ENCODE data around the gene HOXB6. TPM values are rescaled to one million over a fixed set of nuclear protein-coding genes. Genes with fewer than 3 reads are reported as not detected.

Gene HOXB6
- polyA plus RNA-seq, 4 donors, result 0.45 to 17.5 (median 4.0) TPM

GRCh38 chr17:48630925-48631692 is 26.3 kb upstream of the HOXB6 start:
- peaks cover 9 to 100% (median 72%) of the 10 kb centered on the region in 3 donors for H3K27me3 ChIP-seq (ENCODE audit: control insufficient read depth in 3 of 3, insufficient read depth in 3 of 3, low read length in 3 of 3)
- H3K4me3 ChIP-seq (ENCODE audit: low read depth in 1 of 3, low read length in 3 of 3), result no peak overlapping the region
- DNase-seq, result peak in 1 of 2 donors; percentile 72
- H3K27ac ChIP-seq (ENCODE audit: low read depth in 1 of 3, low read length in 2 of 3), result no peak overlapping the region
- no peak for FAIRE-seq
- H3K36me3 ChIP-seq (ENCODE audit: control insufficient read depth in 3 of 3, insufficient read depth in 2 of 3, low read depth in 1 of 3, low read length in 3 of 3), result no peaks in the 10 kb centered on the region
- H3K9me3 ChIP-seq (ENCODE audit: control insufficient read depth in 2 of 2, insufficient read depth in 1 of 2, low read depth in 1 of 2, low read length in 1 of 2), result no peaks in the 10 kb centered on the region
- WGBS, 3 donors, result 14 to 33% (median 22%) methylated on average over 15 of the region's 15 CpGs
- H3K4me1 ChIP-seq (ENCODE audit: control insufficient read depth in 3 of 3, insufficient read depth in 2 of 3, low read depth in 1 of 3, low read length in 2 of 3), result peaks cover 0 to 32% (median 2%) of the 10 kb centered on the region in 3 donors

GRCh38 chr17:48630009-48630924 is 25.5 kb upstream of the HOXB6 start:
- H3K27ac ChIP-seq (ENCODE audit: low read depth in 1 of 3, low read length in 2 of 3), result no peak overlapping the region
- H3K4me1 ChIP-seq (ENCODE audit: control insufficient read depth in 3 of 3, insufficient read depth in 2 of 3, low read depth in 1 of 3, low read length in 2 of 3), result peaks cover 0 to 35% (median 2%) of the 10 kb centered on the region in 3 donors
- no peak for DNase-seq
- FAIRE-seq, result no peak
- WGBS, 3 donors, result 31 to 41% (median 38%) methylated on average over 15 of the region's 15 CpGs
- peaks cover 9 to 99% (median 69%) of the 10 kb centered on the region in 3 donors for H3K27me3 ChIP-seq (ENCODE audit: control insufficient read depth in 3 of 3, insufficient read depth in 3 of 3, low read length in 3 of 3)
- no peaks in the 10 kb centered on the region for H3K36me3 ChIP-seq (ENCODE audit: control insufficient read depth in 3 of 3, insufficient read depth in 2 of 3, low read depth in 1 of 3, low read length in 3 of 3)
- no peaks in the 10 kb centered on the region for H3K9me3 ChIP-seq (ENCODE audit: control insufficient read depth in 2 of 2, insufficient read depth in 1 of 2, low read depth in 1 of 2, low read length in 1 of 2)
- no peak overlapping the region for H3K4me3 ChIP-seq (ENCODE audit: low read depth in 1 of 3, low read length in 3 of 3)

GRCh38 chr17:48629411-48629759 is 24.6 kb upstream of the HOXB6 start:
- Histone ChIP-seq H3K27ac (ENCODE audit: low read depth in 1 of 3, low read length in 2 of 3) (no peak overlapping the region), H3K4me1 (ENCODE audit: control insufficient read depth in 3 of 3, insufficient read depth in 2 of 3, low read depth in 1 of 3, low read length in 2 of 3) (peaks cover 0 to 27% (median under 1%) of the 10 kb centered on the region in 3 donors), H3K36me3 (ENCODE audit: control insufficient read depth in 3 of 3, insufficient read depth in 2 of 3, low read depth in 1 of 3, low read length in 3 of 3) (no peaks in the 10 kb centered on the region), H3K4me3 (ENCODE audit: low read depth in 1 of 3, low read length in 3 of 3) (no peak overlapping the region), H3K9me3 (ENCODE audit: control insufficient read depth in 2 of 2, insufficient read depth in 1 of 2, low read depth in 1 of 2, low read length in 1 of 2) (no peaks in the 10 kb centered on the region), H3K27me3 (ENCODE audit: control insufficient read depth in 3 of 3, insufficient read depth in 3 of 3, low read length in 3 of 3) (peaks cover 9 to 99% (median 68%) of the 10 kb centered on the region in 3 donors)
- no peak for DNase-seq
- WGBS, 3 donors, result 16 to 29% (median 23%) methylated on average over 5 of the region's 5 CpGs
- no peak for FAIRE-seq

- WGBS, 3 donors, result 24 to 34% (median 24%) methylated on average over 5 of the region's 5 CpGs
- no peak for FAIRE-seq
- no peak for DNase-seq
- Histone ChIP-seq H3K36me3 (ENCODE audit: control insufficient read depth in 3 of 3, insufficient read depth in 2 of 3, low read depth in 1 of 3, low read length in 3 of 3) (no peaks in the 10 kb centered on the region), H3K4me3 (ENCODE audit: low read depth in 1 of 3, low read length in 3 of 3) (no peak overlapping the region), H3K27ac (ENCODE audit: low read depth in 1 of 3, low read length in 2 of 3) (no peak overlapping the region), H3K27me3 (ENCODE audit: control insufficient read depth in 3 of 3, insufficient read depth in 3 of 3, low read length in 3 of 3) (peaks cover 9 to 99% (median 70%) of the 10 kb centered on the region in 3 donors), H3K9me3 (ENCODE audit: control insufficient read depth in 2 of 2, insufficient read depth in 1 of 2, low read depth in 1 of 2, low read length in 1 of 2) (no peaks in the 10 kb centered on the region), H3K4me1 (ENCODE audit: control insufficient read depth in 3 of 3, insufficient read depth in 2 of 3, low read depth in 1 of 3, low read length in 2 of 3) (peaks cover 0 to 24% (median 0%) of the 10 kb centered on the region in 3 donors)
These were observed 24.0 kb upstream of the HOXB6 start for GRCh38 chr17:48628649-48629410.

GRCh38 chr17:48627623-48628521 is 23.1 kb upstream of the HOXB6 start:
- DNase-seq, result no peak
- no peaks in the 10 kb centered on the region for H3K36me3 ChIP-seq (ENCODE audit: control insufficient read depth in 3 of 3, insufficient read depth in 2 of 3, low read depth in 1 of 3, low read length in 3 of 3)
- H3K4me1 ChIP-seq (ENCODE audit: control insufficient read depth in 3 of 3, insufficient read depth in 2 of 3, low read depth in 1 of 3, low read length in 2 of 3), result peaks cover 0 to 21% (median 0%) of the 10 kb centered on the region in 3 donors
- H3K27me3 ChIP-seq (ENCODE audit: control insufficient read depth in 3 of 3, insufficient read depth in 3 of 3, low read length in 3 of 3), result peaks cover 9 to 99% (median 75%) of the 10 kb centered on the region in 3 donors
- no peaks in the 10 kb centered on the region for H3K9me3 ChIP-seq (ENCODE audit: control insufficient read depth in 2 of 2, insufficient read depth in 1 of 2, low read depth in 1 of 2, low read length in 1 of 2)
- no peak overlapping the region for H3K27ac ChIP-seq (ENCODE audit: low read depth in 1 of 3, low read length in 2 of 3)
- no peak for FAIRE-seq
- H3K4me3 ChIP-seq (ENCODE audit: low read depth in 1 of 3, low read length in 3 of 3), result no peak overlapping the region
- 19 to 33% (median 32%) methylated on average over 27 of the region's 27 CpGs for WGBS, 3 donors

- Histone ChIP-seq H3K9me3 (ENCODE audit: control insufficient read depth in 2 of 2, insufficient read depth in 1 of 2, low read depth in 1 of 2, low read length in 1 of 2) (no peaks in the 10 kb centered on the region), H3K27ac (ENCODE audit: low read depth in 1 of 3, low read length in 2 of 3) (no peak overlapping the region), H3K4me3 (ENCODE audit: low read depth in 1 of 3, low read length in 3 of 3) (no peak overlapping the region), H3K27me3 (ENCODE audit: control insufficient read depth in 3 of 3, insufficient read depth in 3 of 3, low read length in 3 of 3) (peaks cover 9 to 99% (median 75%) of the 10 kb centered on the region in 3 donors), H3K4me1 (ENCODE audit: control insufficient read depth in 3 of 3, insufficient read depth in 2 of 3, low read depth in 1 of 3, low read length in 2 of 3) (peaks cover 0 to 21% (median 0%) of the 10 kb centered on the region in 3 donors), H3K36me3 (ENCODE audit: control insufficient read depth in 3 of 3, insufficient read depth in 2 of 3, low read depth in 1 of 3, low read length in 3 of 3) (no peaks in the 10 kb centered on the region)
- WGBS, 3 donors, result 14 to 30% (median 26%) methylated on average over 5 of the region's 5 CpGs
- FAIRE-seq (no peak), DNase-seq (no peak)
These were observed 22.4 kb upstream of the HOXB6 start for GRCh38 chr17:48627118-48627597.

- no peak for FAIRE-seq
- Histone ChIP-seq H3K36me3 (ENCODE audit: control insufficient read depth in 3 of 3, insufficient read depth in 2 of 3, low read depth in 1 of 3, low read length in 3 of 3) (no peaks in the 10 kb centered on the region), H3K27ac (ENCODE audit: low read depth in 1 of 3, low read length in 2 of 3) (peak within 1 kb of the TSS in 1 of 3 donors; percentile 46), H3K4me3 (ENCODE audit: low read depth in 1 of 3, low read length in 3 of 3) (peak within 1 kb of the TSS in 2 of 3 donors; percentile 29 to 40), H3K9me3 (ENCODE audit: control insufficient read depth in 2 of 2, insufficient read depth in 1 of 2, low read depth in 1 of 2, low read length in 1 of 2) (no peaks in the 10 kb centered on the region), H3K4me1 (ENCODE audit: control insufficient read depth in 3 of 3, insufficient read depth in 2 of 3, low read depth in 1 of 3, low read length in 2 of 3) (peaks cover 0 to 22% (median 0%) of the 10 kb centered on the region in 3 donors), H3K27me3 (ENCODE audit: control insufficient read depth in 3 of 3, insufficient read depth in 3 of 3, low read length in 3 of 3) (peaks cover 9 to 99% (median 75%) of the 10 kb centered on the region in 3 donors)
- peak in 1 of 2 donors; percentile 60 for DNase-seq
- WGBS, 3 donors, result 2 to 3% (median 2%) methylated on average over 42 to 50 of the region's 50 CpGs
These were observed 21.7 kb upstream of the HOXB6 start, which contains the start of gene HOXB9 for GRCh38 chr17:48626245-48627117. HOXB9 (minus strand) TSS chr17:48626358; CDS start chr17:48626269, 89 bp downstream.

Measured in small intestine (tissue), 7 donors.